IMR-90 (cell line): Measurements from ENCODE around the gene ALOXE3. TPM values are rescaled to one million over a fixed set of nuclear protein-coding genes. Genes with fewer than 3 reads are reported as not detected.
A peak's percentile ranks its signal among the peaks of the same experiment; 100 is the strongest.

Experiments used
- ATAC-seq: fragments of 200-7000 bp; cut with Tn5 transposase; 2 replicates; pipeline ENCODE4 v1.9.1; 2020; ENCODE audit warnings: low read depth, mild to moderate bottlenecking, moderate library complexity
- BruUV-seq: library from RNA; stranded (reverse); fragments of 400-500 nt; replicated peaks from 2 replicates; lab custom pipeline; 2021; lab: Mats Ljungman, UMichigan
- CTCF ChIA-PET: fragments of 300-600 bp; formaldehyde crosslinking; extraction: SDS; loops from one replicate; lab custom pipeline; 2021; ENCODE audit warnings: antibody characterized with exemption; lab: Yijun Ruan, JAX
- POLR2A ChIA-PET: fragments of 300-600 bp; sonication (Branson Sonifier 250); formaldehyde crosslinking; loops from one replicate; lab custom pipeline; 2022; ENCODE audit warnings: antibody characterized with exemption; ENCODE audit not compliant: unreplicated experiment; lab: Charles Lee
- DNase-seq: peaks from one replicate; pipeline ENCODE4 v3.0.0; 2013
- H2AFZ ChIP-seq: replicated peaks from 2 replicates; pipeline ENCODE3; 2013; ENCODE audit warnings: low read length, mild to moderate bottlenecking; ENCODE audit not compliant: poor library complexity
- H2AK5ac ChIP-seq: 2 replicates; pipeline ENCODE4 v1.6.1; 2013; ENCODE audit warnings: low read depth, low read length, inconsistent platforms
- H2AK9ac ChIP-seq: replicated peaks from 2 replicates; pipeline ENCODE3; 2013; ENCODE audit warnings: mild to moderate bottlenecking, low read depth, low read length, moderate library complexity; ENCODE audit not compliant: poor library complexity
- H2BK120ac ChIP-seq: 2 replicates; pipeline ENCODE4 v1.6.1; 2013; ENCODE audit warnings: low read depth, low read length, inconsistent platforms
- H2BK15ac ChIP-seq: 3 replicates; pipeline ENCODE4 v1.6.1; 2013; ENCODE audit warnings: low read depth, low read length, inconsistent platforms
- H2BK20ac ChIP-seq: 2 replicates; pipeline ENCODE4 v1.6.1; 2013; ENCODE audit warnings: low read depth, mild to moderate bottlenecking, inconsistent platforms, low read length, moderate library complexity
- H2BK5ac ChIP-seq: 2 replicates; pipeline ENCODE4 v1.6.1; 2013; ENCODE audit warnings: mild to moderate bottlenecking, low read depth, low read length, inconsistent platforms; ENCODE audit not compliant: poor library complexity, severe bottlenecking
- H3K14ac ChIP-seq: replicated peaks from 2 replicates; pipeline ENCODE4 v1.6.1; 2013; ENCODE audit warnings: low read depth, low read length, inconsistent platforms
- H3K18ac ChIP-seq: 2 replicates; pipeline ENCODE4 v1.6.1; 2013; ENCODE audit warnings: low read depth, low read length, control low read depth
- H3K23ac ChIP-seq: 2 replicates; pipeline ENCODE4 v1.6.1; 2013; ENCODE audit warnings: low read depth, low read length, inconsistent platforms
- H3K27ac ChIP-seq: 2 replicates; pipeline ENCODE4 v1.5.1; 2013; ENCODE audit warnings: mild to moderate bottlenecking, control low read depth, low read length; ENCODE audit not compliant: insufficient read depth
- H3K27me3 ChIP-seq: 2 replicates; pipeline ENCODE4 v1.6.1; 2013; ENCODE audit warnings: low read length; ENCODE audit not compliant: control insufficient read depth, insufficient read depth
- H3K36me3 ChIP-seq: 2 replicates; pipeline ENCODE4 v1.6.1; 2013; ENCODE audit warnings: low read length, mixed read lengths; ENCODE audit not compliant: control insufficient read depth, insufficient read depth
- H3K4ac ChIP-seq: 2 replicates; pipeline ENCODE4 v1.6.1; 2013; ENCODE audit warnings: low read depth, low read length, inconsistent platforms
- H3K4me1 ChIP-seq: 2 replicates; pipeline ENCODE4 v1.6.1; 2013; ENCODE audit warnings: low read length, mixed read lengths; ENCODE audit not compliant: control insufficient read depth, insufficient read depth
- H3K4me2 ChIP-seq: 2 replicates; pipeline ENCODE4 v1.6.1; 2013; ENCODE audit warnings: low read depth, mild to moderate bottlenecking, control low read depth, low read length, moderate library complexity
- H3K4me3 ChIP-seq: 2 replicates; pipeline ENCODE4 v1.5.1; 2013; ENCODE audit warnings: low read depth, mild to moderate bottlenecking, control low read depth, low read length, moderate library complexity; ENCODE audit not compliant: insufficient read depth
- H3K56ac ChIP-seq: 2 replicates; pipeline ENCODE4 v1.6.1; 2013; ENCODE audit warnings: low read length, inconsistent platforms; ENCODE audit not compliant: insufficient read depth; ENCODE audit errors: extremely low read depth
- H3K79me1 ChIP-seq, 2 experiments: 2 replicates each; pipeline ENCODE4 v1.6.1; 2013; ENCODE audit warnings: low read length in 2 of 2, inconsistent platforms in 1 of 2, low read depth in 1 of 2
- H3K9ac ChIP-seq: 2 replicates; pipeline ENCODE4 v1.6.1; 2013; ENCODE audit warnings: low read depth, low read length, control low read depth
- H3K9me1 ChIP-seq: 2 replicates; pipeline ENCODE4 v1.6.1; 2013; ENCODE audit warnings: low read length, inconsistent platforms; ENCODE audit not compliant: insufficient read depth
- H3K9me3 ChIP-seq: 2 replicates; pipeline ENCODE4 v1.6.1; 2013; ENCODE audit warnings: low read length; ENCODE audit not compliant: control insufficient read depth, insufficient read depth
- H4K20me1 ChIP-seq: 2 replicates; pipeline ENCODE4 v1.6.1; 2013; ENCODE audit warnings: low read length, inconsistent platforms; ENCODE audit not compliant: insufficient read depth
- H4K5ac ChIP-seq: 2 replicates; pipeline ENCODE4 v1.6.1; 2013; ENCODE audit warnings: mild to moderate bottlenecking, low read depth, low read length, control low read depth
- H4K8ac ChIP-seq, 2 experiments: 2 replicates each; pipeline ENCODE4 v1.6.1; 2013; ENCODE audit warnings: low read depth in 2 of 2, low read length in 2 of 2, control low read depth in 1 of 2, inconsistent platforms in 1 of 2
- H4K91ac ChIP-seq: 2 replicates; pipeline ENCODE4 v1.6.1; 2013; ENCODE audit warnings: low read depth, low read length, inconsistent platforms; ENCODE audit not compliant: insufficient read depth
- BHLHE40 ChIP-seq: fragments of 150-350 bp; IDR thresholded peaks from 2 replicates; pipeline ENCODE4 v1.6.1; 2016; ENCODE audit warnings: mild to moderate bottlenecking, low read depth, low read length
- CEBPB ChIP-seq: IDR thresholded peaks from 2 replicates; pipeline ENCODE4 v1.6.1; 2012; ENCODE audit warnings: low read depth, low read length, improper control_type of control experiment
- CHD1 ChIP-seq: IDR thresholded peaks from 2 replicates; pipeline ENCODE4 v1.6.1; 2012; ENCODE audit warnings: low read depth, low read length, improper control_type of control experiment
- CTCF ChIP-seq: conservative IDR thresholded peaks from 2 replicates; pipeline ENCODE4 v1.5.1; 2012; ENCODE audit warnings: mild to moderate bottlenecking, low read depth, low read length, improper control_type of control experiment
- ELK1 ChIP-seq: fragments of 150-350 bp; IDR thresholded peaks from 2 replicates; pipeline ENCODE4 v1.6.1; 2016; ENCODE audit warnings: low read depth, mild to moderate bottlenecking, low read length, moderate library complexity, borderline replicate concordance
- FOS ChIP-seq: fragments of 150-350 bp; IDR thresholded peaks from 2 replicates; pipeline ENCODE4 v1.6.1; 2016; ENCODE audit warnings: low read depth, low read length
- MAFK ChIP-seq: IDR thresholded peaks from 2 replicates; pipeline ENCODE4 v1.6.1; 2012; ENCODE audit warnings: low read depth, low read length, improper control_type of control experiment
- MAZ ChIP-seq: IDR thresholded peaks from 2 replicates; pipeline ENCODE4 v1.6.1; 2012; ENCODE audit warnings: low read depth, mild to moderate bottlenecking, low read length, improper control_type of control experiment, moderate library complexity, borderline replicate concordance
- MXI1 ChIP-seq: IDR thresholded peaks from 2 replicates; pipeline ENCODE4 v1.6.1; 2012; ENCODE audit warnings: low read depth, mild to moderate bottlenecking, low read length, moderate library complexity, borderline replicate concordance
- NFE2L2 ChIP-seq: fragments of 150-350 bp; IDR thresholded peaks from 2 replicates; pipeline ENCODE4 v1.6.1; 2016; ENCODE audit warnings: low read depth, mild to moderate bottlenecking, low read length
- POLR2A ChIP-seq: IDR thresholded peaks from 2 replicates; pipeline ENCODE4 v1.6.1; 2012; ENCODE audit warnings: mild to moderate bottlenecking, low read depth, low read length
- RAD21 ChIP-seq: IDR thresholded peaks from 2 replicates; pipeline ENCODE4 v1.6.1; 2012; ENCODE audit warnings: low read length, improper control_type of control experiment
- RCOR1 ChIP-seq: IDR thresholded peaks from 2 replicates; pipeline ENCODE4 v1.6.1; 2012; ENCODE audit warnings: mild to moderate bottlenecking, low read length, improper control_type of control experiment; ENCODE audit not compliant: insufficient replicate concordance
- RFX5 ChIP-seq: IDR thresholded peaks from 2 replicates; pipeline ENCODE4 v1.8.0; 2012; ENCODE audit warnings: low read depth, mild to moderate bottlenecking, low read length, moderate library complexity
- SMC3 ChIP-seq: fragments of 150-350 bp; IDR thresholded peaks from 2 replicates; pipeline ENCODE4 v1.6.1; 2016; ENCODE audit warnings: low read depth, mild to moderate bottlenecking, antibody characterized with exemption, low read length, moderate library complexity
- USF2 ChIP-seq: fragments of 150-350 bp; IDR thresholded peaks from 2 replicates; pipeline ENCODE4 v1.6.1; 2017; ENCODE audit warnings: mild to moderate bottlenecking, antibody characterized with exemption, low read length, low read depth
- WGBS, 2 experiments: methylation state at CpG; one replicate each; pipeline versions ENCODE4 v1.1.5 to v1.1.7; 2013; ENCODE audit warnings: missing lambda C conversion rate in 2 of 2; ENCODE audit not compliant: insufficient read length in 1 of 2; ENCODE audit errors: extremely low coverage in 2 of 2; 5-methylcytosine and 5-hydroxymethylcytosine counted together
- dilution Hi-C: fragments of 300-500 bp; cut with HindIII; formaldehyde crosslinking; loops from one replicate; pipeline ENCODE4 v1.14.3; 2018; ENCODE audit warnings: low sequenced_read_pairs; ENCODE audit not compliant: unreplicated experiment
- in situ Hi-C: fragments of 300-500 bp; cut with MboI; formaldehyde crosslinking; loops from 3 replicates; pipeline ENCODE4 v1.14.3; 2019; ENCODE audit warnings: low sequenced_read_pairs, inconsistent platforms, mixed read lengths
- intact Hi-C: fragments of 100-400 bp; cut with micrococcal nuclease; formaldehyde crosslinking; loops from 2 replicates; pipeline ENCODE4 v1.10.0; 2022
- polyA plus RNA-seq, 3 experiments: library from polyadenylated mRNA; depleted of rRNA; stranded (reverse); fragments of >200 nt; gene quantifications; 2 replicates each; pipeline ENCODE4 v1.2.3, GENCODE V29; 2012; ENCODE audit warnings: low replicate concordance in 1 of 3
- total RNA-seq: library from RNA; depleted of rRNA; stranded (reverse); fragments of >200 nt; gene quantifications from 2 replicates; pipeline ENCODE4 v1.2.3, GENCODE V29; 2012

The ALOXE3 gene
- total and polyA plus RNA-seq, 2 of the 4 experiments (the other 2 are of a cell fraction) = under 0.01 to 0.26 TPM

- H2BK5ac ChIP-seq = no peak overlapping the region
- dilution Hi-C loops = no loop called here
- peaks cover 2% of the 10 kb centered on the region; the same call in 1 of the 2 replicates for H3K4me1 ChIP-seq
- intact Hi-C loops = loop anchor here (2.0 to 10.0 kb wide), 4 partner anchors 59 to 725 kb away; partner anchors contain the start of gene ALOXE3
- no peak overlapping the region for H2BK20ac ChIP-seq
- no peaks in the 10 kb centered on the region for H3K36me3 ChIP-seq
- no peaks in the 10 kb centered on the region for H3K9me1 ChIP-seq
- CTCF ChIA-PET = interaction anchor here (0.5 to 4.9 kb wide), 11 partner anchors 13 to 203 kb away, joined by 3 to 25 read pairs (median 3); partner anchors contain the start of genes ALOXE3 and NAA38
- peak; percentile 64 for ATAC-seq
- no peak overlapping the region for H3K23ac ChIP-seq
- H3K4me2 ChIP-seq = no peak overlapping the region
- H3K9me3 ChIP-seq = no peaks in the 10 kb centered on the region
- no peak overlapping the region for H4K8ac ChIP-seq
- no peak overlapping the region for H2BK15ac ChIP-seq
- peaks cover 63% of the 10 kb centered on the region for H3K27me3 ChIP-seq
- no TSS peak for BruUV-seq
- DNase-seq = peak; percentile 65
- POLR2A ChIA-PET = no interaction called here
- H3K4ac ChIP-seq = no peak overlapping the region
- H3K79me1 ChIP-seq = no peaks in the 10 kb centered on the region
- no peak overlapping the region for H3K27ac ChIP-seq
- no peak overlapping the region for H2AK5ac ChIP-seq
- no peak overlapping the region for H3K9ac ChIP-seq
- H4K20me1 ChIP-seq = peaks cover 5% of the 10 kb centered on the region; the same call in 1 of the 2 replicates
- WGBS, 2 experiments = 0% methylated on average over 3 of the region's 10 CpGs; no CpG with 5 or more reads in 1 of the 2 experiments
- H3K56ac ChIP-seq = no peak overlapping the region
- no peak overlapping the region for H3K4me3 ChIP-seq
- no peak overlapping the region for H2AK9ac ChIP-seq
- no peak overlapping the region for H2BK120ac ChIP-seq
- no peak overlapping the region for H4K91ac ChIP-seq
- in situ Hi-C loops = no loop called here
- H4K5ac ChIP-seq = no peak overlapping the region
- no peak overlapping the region for H3K18ac ChIP-seq
- H3K14ac ChIP-seq = no peak overlapping the region
- no peak overlapping the region for H2AFZ ChIP-seq
- no peak for TF ChIP-seq USF2
- no peak for TF ChIP-seq BHLHE40
- TF ChIP-seq RFX5 = no peak
- no peak for TF ChIP-seq ELK1
- peak; percentile 81 for TF ChIP-seq RAD21
- TF ChIP-seq POLR2A = no peak
- TF ChIP-seq SMC3 = peak; percentile 66
- TF ChIP-seq CHD1 = no peak
- no peak for TF ChIP-seq RCOR1
- TF ChIP-seq CEBPB = no peak
- TF ChIP-seq MXI1 = no peak
- TF ChIP-seq NFE2L2 = no peak
- TF ChIP-seq MAZ = no peak
- TF ChIP-seq MAFK = no peak
- TF ChIP-seq FOS = no peak
- peak; percentile 84 for TF ChIP-seq CTCF
These were observed 58.0 kb downstream of the ALOXE3 start for GRCh38 chr17:8060274-8060673.
